Measurements from ENCODE around the gene F2RL1.

GRCh38 chr5:76771705-76772405 is 47.0 kb upstream of the F2RL1 start:
- TF ChIP-seq CTCF (IDR thresholded peaks at IDR 0.05; ENCODE audit: insufficient read depth, low read depth, low read length) = no peak
- TF ChIP-seq EZH2 (IDR thresholded peaks at IDR 0.05; ENCODE audit: insufficient read depth, low read length) = no peak
